ENCODE results near the gene CRHR1.

CRHR1 gene

DNA sequence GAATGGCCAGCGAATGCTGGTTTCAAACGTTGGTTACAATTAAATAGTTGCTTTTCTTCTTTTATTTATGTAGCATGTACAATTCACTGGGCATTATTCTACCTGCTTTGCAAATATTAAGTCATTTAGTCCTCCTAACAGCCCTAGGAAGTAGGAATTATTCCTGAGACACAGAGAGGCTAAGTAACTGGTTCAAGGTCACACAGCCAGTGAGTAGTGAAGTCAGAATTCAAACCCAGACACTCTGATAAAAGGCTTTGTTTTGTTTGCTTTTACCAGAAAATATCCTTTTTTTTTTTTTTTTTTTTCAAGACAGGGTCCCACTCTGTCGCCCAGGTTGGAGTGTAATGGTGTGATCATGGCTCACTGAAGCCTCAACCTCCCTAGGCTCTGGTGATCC lies 2.2 kb downstream of the CRHR1 start:
- in situ Hi-C loops (cut with HindIII; ENCODE audit: low sequenced_read_pairs), result no loop called here

DNA sequence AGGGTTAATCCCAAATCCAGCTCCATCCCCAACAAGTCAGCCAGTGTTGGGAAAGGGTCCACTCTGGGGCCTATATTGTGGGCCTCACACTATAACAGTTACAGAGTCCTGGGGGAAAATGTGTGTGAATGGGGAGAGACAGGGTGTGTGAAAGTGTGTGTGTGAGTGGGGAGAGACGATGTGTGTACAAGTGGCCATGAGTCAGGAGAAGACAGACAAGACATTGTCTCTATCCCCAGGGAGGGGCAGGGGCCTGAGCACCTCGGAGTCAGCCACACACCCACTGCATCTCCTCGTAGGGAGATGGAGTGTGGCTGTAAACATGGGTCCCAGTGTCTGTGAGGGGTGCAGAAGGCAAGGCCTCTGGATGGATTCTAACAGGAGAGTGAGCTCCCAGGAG lies 2.9 kb downstream of the CRHR1 start:
- TF ChIP-seq, protein P1, sequence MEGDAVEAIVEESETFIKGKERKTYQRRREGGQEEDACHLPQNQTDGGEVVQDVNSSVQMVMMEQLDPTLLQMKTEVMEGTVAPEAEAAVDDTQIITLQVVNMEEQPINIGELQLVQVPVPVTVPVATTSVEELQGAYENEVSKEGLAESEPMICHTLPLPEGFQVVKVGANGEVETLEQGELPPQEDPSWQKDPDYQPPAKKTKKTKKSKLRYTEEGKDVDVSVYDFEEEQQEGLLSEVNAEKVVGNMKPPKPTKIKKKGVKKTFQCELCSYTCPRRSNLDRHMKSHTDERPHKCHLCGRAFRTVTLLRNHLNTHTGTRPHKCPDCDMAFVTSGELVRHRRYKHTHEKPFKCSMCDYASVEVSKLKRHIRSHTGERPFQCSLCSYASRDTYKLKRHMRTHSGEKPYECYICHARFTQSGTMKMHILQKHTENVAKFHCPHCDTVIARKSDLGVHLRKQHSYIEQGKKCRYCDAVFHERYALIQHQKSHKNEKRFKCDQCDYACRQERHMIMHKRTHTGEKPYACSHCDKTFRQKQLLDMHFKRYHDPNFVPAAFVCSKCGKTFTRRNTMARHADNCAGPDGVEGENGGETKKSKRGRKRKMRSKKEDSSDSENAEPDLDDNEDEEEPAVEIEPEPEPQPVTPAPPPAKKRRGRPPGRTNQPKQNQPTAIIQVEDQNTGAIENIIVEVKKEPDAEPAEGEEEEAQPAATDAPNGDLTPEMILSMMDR (IDR thresholded peaks at IDR 0.05; ENCODE audit: low read depth, low read length), result no peak
- in situ Hi-C loops (cut with HindIII; ENCODE audit: low sequenced_read_pairs), result no loop called here
- DNase-seq (ENCODE audit: low read depth, low spot score), result no peak
- no peak overlapping the region for H3K4me3 ChIP-seq (ENCODE audit: low read depth, low read length)

More for the DNA sequence above, 2.2 kb downstream of the CRHR1 start:
- TF ChIP-seq, protein P1 (IDR thresholded peaks at IDR 0.05; ENCODE audit: low read depth, low read length), result no peak
- DNase-seq (ENCODE audit: low read depth, low spot score), result no peak
- H3K4me3 ChIP-seq (ENCODE audit: low read depth, low read length), result no peak overlapping the region

DNA sequence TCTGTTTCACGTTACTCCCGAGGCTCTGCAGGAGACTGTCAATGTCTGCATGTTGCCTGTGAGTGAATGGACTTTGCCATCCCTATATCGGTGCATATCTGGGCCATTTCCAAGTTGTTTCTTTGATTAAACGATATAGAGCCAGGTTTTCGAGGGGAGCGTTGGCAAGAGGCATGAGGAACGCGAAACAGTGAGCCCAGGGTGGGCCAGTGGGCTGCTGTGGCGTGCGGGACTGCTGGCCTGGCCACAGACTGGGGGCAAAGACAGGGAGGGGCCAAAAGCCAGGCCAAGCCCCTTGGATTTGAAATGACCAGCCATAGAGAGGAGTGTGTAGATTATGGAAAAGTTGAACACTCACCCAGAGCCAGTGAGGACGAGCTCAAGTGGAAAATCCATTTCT lies 3.5 kb downstream of the CRHR1 start:
- TF ChIP-seq, protein P1 (IDR thresholded peaks at IDR 0.05; ENCODE audit: low read depth, low read length), result no peak
- no peak overlapping the region for H3K4me3 ChIP-seq (ENCODE audit: low read depth, low read length)
- no peak for DNase-seq (ENCODE audit: low read depth, low spot score)
- in situ Hi-C loops (cut with HindIII; ENCODE audit: low sequenced_read_pairs), result no loop called here

DNA sequence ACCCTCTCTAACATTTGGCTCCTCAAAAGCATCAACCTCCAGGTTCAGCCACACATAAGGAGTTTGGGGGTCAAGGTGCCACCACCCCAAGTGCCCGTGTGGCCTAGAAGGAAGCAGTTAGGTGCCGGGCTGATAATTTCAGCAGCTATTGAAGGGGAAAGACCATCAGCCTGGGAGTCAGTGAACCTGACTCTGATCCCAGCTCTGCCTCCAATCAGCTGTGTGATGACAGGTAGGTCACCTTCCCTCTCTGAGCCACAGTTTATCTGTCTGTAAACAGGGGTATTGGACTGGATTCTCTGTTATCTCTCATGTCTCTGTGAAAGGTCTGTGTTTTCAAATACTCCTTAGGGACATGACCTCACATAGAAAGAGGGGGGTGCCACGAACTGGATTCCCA lies 3.9 kb downstream of the CRHR1 start:
- TF ChIP-seq, protein P1 (IDR thresholded peaks at IDR 0.05; ENCODE audit: low read depth, low read length), result no peak
- no peak overlapping the region for H3K4me3 ChIP-seq (ENCODE audit: low read depth, low read length)
- in situ Hi-C loops (cut with HindIII; ENCODE audit: low sequenced_read_pairs), result no loop called here

DNA sequence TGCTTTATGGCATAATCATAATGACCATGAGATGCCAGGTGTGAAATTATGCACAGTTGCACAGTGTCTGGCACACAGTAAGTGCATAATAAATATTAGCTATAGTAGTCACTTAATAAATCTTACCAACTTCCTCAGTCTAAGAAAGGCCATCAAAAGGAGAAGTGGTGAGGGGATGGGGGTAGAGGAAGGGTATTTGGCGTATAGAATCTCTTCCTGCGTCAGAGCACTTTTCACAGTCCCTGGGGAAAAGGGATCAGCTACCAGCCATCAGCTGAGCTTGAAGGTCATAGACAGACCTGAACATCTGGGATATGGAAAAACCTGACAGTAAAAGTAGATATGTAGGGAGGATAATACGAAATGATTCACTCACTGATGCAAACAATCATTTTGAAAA lies 5.8 kb downstream of the CRHR1 start:
- in situ Hi-C loops (cut with HindIII; ENCODE audit: low sequenced_read_pairs), result no loop called here
- H3K4me3 ChIP-seq (ENCODE audit: low read depth, low read length), result no peak overlapping the region
- TF ChIP-seq, protein P1 (IDR thresholded peaks at IDR 0.05; ENCODE audit: low read depth, low read length), result no peak
- no peak for DNase-seq (ENCODE audit: low read depth, low spot score)

More for the DNA sequence above, 3.9 kb downstream of the CRHR1 start:
- no peak for DNase-seq (ENCODE audit: low read depth, low spot score)

DNA sequence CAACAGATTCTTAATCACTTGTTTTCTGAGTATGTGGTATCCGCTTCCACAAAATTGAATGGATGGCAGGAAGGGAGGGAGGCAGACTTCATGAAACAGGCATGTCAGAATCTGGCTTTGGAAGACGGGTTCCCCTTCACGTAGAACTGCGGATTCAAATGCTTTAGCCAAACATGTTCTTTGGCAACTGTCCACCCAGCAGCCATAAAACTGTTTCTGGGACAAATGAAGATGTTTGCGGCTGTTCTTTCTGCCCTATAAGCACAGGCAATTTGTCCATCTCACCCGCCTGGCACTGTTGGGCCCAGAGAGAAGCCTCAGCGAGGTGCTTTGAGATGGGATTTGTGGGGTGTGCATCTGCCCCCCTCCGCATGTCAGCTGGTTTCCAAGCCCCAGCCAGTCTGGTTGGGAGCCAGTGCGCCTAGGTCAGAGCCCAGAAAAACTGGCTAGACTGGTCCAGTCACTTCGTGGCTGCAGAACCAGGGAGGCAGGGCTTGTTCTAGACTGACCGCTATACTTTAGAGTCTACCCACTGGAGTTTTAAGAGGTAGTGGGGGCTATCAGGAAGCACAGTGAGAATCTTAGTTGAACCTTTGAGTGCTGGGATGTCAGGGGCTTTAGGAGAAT lies 6.3 kb downstream of the CRHR1 start:
- TF ChIP-seq, protein P1 (IDR thresholded peaks at IDR 0.05; ENCODE audit: low read depth, low read length), result no peak
- in situ Hi-C loops (cut with HindIII; ENCODE audit: low sequenced_read_pairs), result no loop called here
- no peak overlapping the region for H3K4me3 ChIP-seq (ENCODE audit: low read depth, low read length)
- DNase-seq (ENCODE audit: low read depth, low spot score), result no peak
